ENCODE results near the gene WTAP.

WTAP gene

GRCh38 chr6:159801935-159802334 lies 74.6 kb downstream of the WTAP start:
- DNase-seq, result no peak

DNA sequence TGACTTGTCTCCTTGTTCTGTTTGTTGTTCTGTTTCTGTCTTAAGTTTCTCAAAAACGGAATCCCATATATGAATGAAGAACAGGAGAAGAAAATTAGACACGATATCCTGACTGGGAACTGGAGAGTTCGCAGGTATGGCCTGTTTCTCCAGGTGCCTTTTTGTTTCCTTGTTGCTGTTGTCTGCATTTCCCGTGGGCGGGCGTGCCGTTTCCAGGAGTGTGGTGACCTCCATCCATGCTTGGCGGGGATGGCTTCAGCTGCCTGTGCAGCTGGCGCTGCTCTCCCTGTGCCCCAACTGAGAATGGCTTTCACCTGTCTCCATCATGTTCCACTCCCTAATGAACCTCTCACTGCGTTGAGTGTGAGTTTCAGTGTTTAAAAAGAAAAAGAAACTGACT lies 77.2 kb downstream of the WTAP start:
- DNase-seq, result no peak

- no peak for DNase-seq
Measured at GRCh38 chr6:159805440-159806020, 78.2 kb downstream of the WTAP start.

Measured in hypothalamus (tissue), 51 donors.